Psoas muscle (tissue), 8 donors: ENCODE results near the gene DENND1A. TPM values are rescaled to one million over a fixed set of nuclear protein-coding genes. Genes with fewer than 3 reads are reported as not detected.

ENCODE experiments used
- ATAC-seq, 4 donors: fragments of 200-7000 bp; cut with Tn5 transposase; one replicate each; pipeline ENCODE4 v1.9.1; 2020; ENCODE audit warnings: moderate library complexity in 3 of 4, mild to moderate bottlenecking in 2 of 4
- DNase-seq, 2 donors: peaks; one replicate each; pipeline ENCODE4 v3.0.0-alpha.2; 2020
- H3K27ac ChIP-seq: fragments of 200-600 bp; one replicate; pipeline ENCODE4 v1.8.0; 2022
- H3K27me3 ChIP-seq, 3 donors: fragments of 200-600 bp in 1 of 3; one replicate each; pipeline versions ENCODE4 v1.6.1 to v1.8.0; 2013 to 2022; ENCODE audit warnings: low read length in 2 of 3, mild to moderate bottlenecking in 2 of 3, moderate library complexity in 1 of 3; ENCODE audit not compliant: insufficient read depth in 3 of 3
- H3K36me3 ChIP-seq, 2 donors: fragments of 200-600 bp in 1 of 2; one replicate each; pipeline versions ENCODE4 v1.6.1 to v1.8.0; 2013 to 2022; ENCODE audit warnings: low read depth in 1 of 2, mild to moderate bottlenecking in 1 of 2, moderate library complexity in 1 of 2; ENCODE audit not compliant: insufficient read depth in 1 of 2
- H3K4me1 ChIP-seq: fragments of 200-600 bp; one replicate; pipeline ENCODE4 v1.8.0; 2022
- H3K4me3 ChIP-seq: fragments of 200-600 bp; one replicate; pipeline ENCODE4 v1.8.0; 2022; ENCODE audit warnings: mild to moderate bottlenecking
- H3K9me3 ChIP-seq: fragments of 200-600 bp; one replicate; pipeline ENCODE4 v1.8.0; 2022
- WGBS, 3 donors: extraction: QIAGEN DNeasy Blood & Tissue Kit; methylation state at CpG; one replicate each; pipeline versions ENCODE4 v1.1.6 to v1.1.7; 2013; 5-methylcytosine and 5-hydroxymethylcytosine counted together
- intact Hi-C, 2 donors: fragments of 100-400 bp; cut with DNase I; formaldehyde crosslinking; loops; one replicate each; pipeline versions ENCODE4 v1.11.0 to v1.14.2; 2022
- polyA plus RNA-seq, 3 donors: library from polyadenylated mRNA; stranded (reverse); fragments of 200-250 nt; gene quantifications; one replicate each; pipeline ENCODE4 v1.2.3, GENCODE V29; 2013
- total RNA-seq, 4 donors: library from RNA; stranded (reverse); fragmentation: NEBNext Ultra II Directional in 2 of 4; extraction: Animal tissue kit (Norgen Biotek cat#: 25700) in 2 of 4; gene quantifications; one replicate each; pipeline versions ENCODE4 v1.2.1 to v1.2.4, GENCODE V29; 2021 to 2023
- TF ChIP-seq, protein P1 (sequence below): fragments of 200-600 bp; IDR thresholded peaks from one replicate; pipeline ENCODE4 v1.8.0; 2022; ENCODE audit warnings: antibody characterized with exemption
- donor health status: healthy with polysubstance abuse.
- donor health status: DM: no; HTN: no; CAD: no; lungs with moderate emphysema.
- donor health status: Bipolar disorder and iron deficiency.
- donor health status: healthy.
- donor health status: DM: yes; HTN: yes; CAD: no.
- donor health status: DM: no; HTN: no; CAD: no.
- donor health status: DM: no; HTN: no; CAD: no.
- donor health status: DM: yes; HTN: yes; CAD: no.

The DENND1A gene
- total and polyA plus RNA-seq, 7 donors, result 6.1 to 17.3 (median 13.9) TPM

DNA sequence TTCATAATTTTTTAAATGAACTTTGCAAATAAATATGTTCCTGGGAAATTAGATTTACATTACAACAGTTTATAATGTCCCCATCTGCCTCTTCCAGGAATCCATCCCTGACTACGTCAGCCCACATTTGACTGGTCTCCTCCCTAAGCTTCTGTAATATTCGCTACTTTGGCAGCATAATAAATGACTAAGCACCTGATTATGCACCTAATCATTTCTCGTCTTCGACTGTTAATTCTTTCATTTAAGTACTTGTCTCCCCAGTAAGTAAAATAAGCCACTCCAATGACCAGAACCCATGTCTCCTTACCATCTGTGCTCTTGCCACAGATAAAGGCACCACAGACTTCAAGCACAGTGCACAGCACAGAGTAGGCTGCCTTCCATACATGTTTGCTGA is 122.7 kb downstream of the DENND1A start:
- 91 to 94% (median 92%) methylated on average over 4 of the region's 4 CpGs for WGBS, 3 donors
- intact Hi-C loops, result no loop called here

DNA sequence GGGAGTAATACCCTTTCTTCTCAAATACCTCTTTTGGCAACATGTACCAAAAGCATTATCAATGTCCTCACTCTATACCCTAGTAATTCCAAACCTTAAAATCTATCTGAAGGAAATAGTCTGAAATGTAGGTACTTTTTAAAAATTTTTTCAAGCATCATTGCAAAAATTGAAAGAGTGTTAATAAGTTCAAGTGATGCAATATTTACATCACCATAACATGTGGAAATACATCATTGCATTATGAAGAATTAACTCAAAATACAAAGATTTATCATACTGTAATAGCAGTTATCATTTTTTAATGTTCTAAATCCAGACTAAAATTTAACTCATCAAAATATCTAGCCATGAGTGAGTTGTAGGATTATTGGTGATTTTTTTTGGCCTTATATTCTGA is 123.1 kb downstream of the DENND1A start:
- intact Hi-C loops, result no loop called here

More for the DNA sequence above, 122.7 kb downstream of the DENND1A start:
- DNase-seq (no peak), ATAC-seq (no peak)
- TF ChIP-seq, protein P1, sequence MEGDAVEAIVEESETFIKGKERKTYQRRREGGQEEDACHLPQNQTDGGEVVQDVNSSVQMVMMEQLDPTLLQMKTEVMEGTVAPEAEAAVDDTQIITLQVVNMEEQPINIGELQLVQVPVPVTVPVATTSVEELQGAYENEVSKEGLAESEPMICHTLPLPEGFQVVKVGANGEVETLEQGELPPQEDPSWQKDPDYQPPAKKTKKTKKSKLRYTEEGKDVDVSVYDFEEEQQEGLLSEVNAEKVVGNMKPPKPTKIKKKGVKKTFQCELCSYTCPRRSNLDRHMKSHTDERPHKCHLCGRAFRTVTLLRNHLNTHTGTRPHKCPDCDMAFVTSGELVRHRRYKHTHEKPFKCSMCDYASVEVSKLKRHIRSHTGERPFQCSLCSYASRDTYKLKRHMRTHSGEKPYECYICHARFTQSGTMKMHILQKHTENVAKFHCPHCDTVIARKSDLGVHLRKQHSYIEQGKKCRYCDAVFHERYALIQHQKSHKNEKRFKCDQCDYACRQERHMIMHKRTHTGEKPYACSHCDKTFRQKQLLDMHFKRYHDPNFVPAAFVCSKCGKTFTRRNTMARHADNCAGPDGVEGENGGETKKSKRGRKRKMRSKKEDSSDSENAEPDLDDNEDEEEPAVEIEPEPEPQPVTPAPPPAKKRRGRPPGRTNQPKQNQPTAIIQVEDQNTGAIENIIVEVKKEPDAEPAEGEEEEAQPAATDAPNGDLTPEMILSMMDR, result no peak
- H3K27me3 ChIP-seq, result no peaks in the 10 kb centered on the region
- H3K27ac ChIP-seq, result no peak overlapping the region
- no peaks in the 10 kb centered on the region for H3K4me1 ChIP-seq
- H3K36me3 ChIP-seq, result no peaks in the 10 kb centered on the region
- H3K9me3 ChIP-seq, result no peaks in the 10 kb centered on the region
- H3K4me3 ChIP-seq, result no peak overlapping the region

GRCh38 chr9:123798195-123798594 is 131.7 kb downstream of the DENND1A start:
- Histone ChIP-seq H3K9me3 (no peaks in the 10 kb centered on the region), H3K27ac (no peak overlapping the region), H3K4me3 (no peak overlapping the region), H3K4me1 (peaks cover 12% of the 10 kb centered on the region), H3K27me3 (no peaks in the 10 kb centered on the region), H3K36me3 (no peaks in the 10 kb centered on the region)
- intact Hi-C loops, result loop anchor here in 1 of 2 donors (10.0 kb wide), 1 partner anchor 247 kb away; no protein-coding TSS in a partner anchor
- TF ChIP-seq, protein P1, result no peak
- ATAC-seq, result no peak
- DNase-seq, result no peak
- 60 to 71% (median 60%) methylated on average over 1 of the region's 1 CpG for WGBS, 3 donors

More for the DNA sequence above, 123.1 kb downstream of the DENND1A start:
- Histone ChIP-seq H3K27me3 (no peaks in the 10 kb centered on the region), H3K4me1 (no peaks in the 10 kb centered on the region), H3K4me3 (no peak overlapping the region), H3K9me3 (no peaks in the 10 kb centered on the region), H3K27ac (no peak overlapping the region), H3K36me3 (no peaks in the 10 kb centered on the region)
- TF ChIP-seq, protein P1, result no peak
- DNase-seq, result no peak
- no peak for ATAC-seq

- DNase-seq, result no peak
- H3K9me3 ChIP-seq, result no peaks in the 10 kb centered on the region
- no peak overlapping the region for H3K27ac ChIP-seq
- H3K4me1 ChIP-seq, result peaks cover 12% of the 10 kb centered on the region
- WGBS, 3 donors, result 63 to 71% (median 64%) methylated on average over 7 of the region's 7 CpGs
- no peaks in the 10 kb centered on the region for H3K27me3 ChIP-seq
- H3K36me3 ChIP-seq, result no peaks in the 10 kb centered on the region
- ATAC-seq, result no peak
- no peak overlapping the region for H3K4me3 ChIP-seq
- TF ChIP-seq, protein P1, result no peak
- intact Hi-C loops, result loop anchor here in 1 of 2 donors (10.0 kb wide), 1 partner anchor 248 kb away; no protein-coding TSS in a partner anchor
Measured at GRCh38 chr9:123796618-123797484, 133.1 kb downstream of the DENND1A start.
